HepG2 (cell line): Measurements from ENCODE around the gene MFF. TPM values are rescaled to one million over a fixed set of nuclear protein-coding genes. Genes with fewer than 3 reads are reported as not detected.

Source experiments
- ATAC-seq: fragments of 200-7000 bp; cut with Tn5 transposase; 3 replicates; pipeline ENCODE4 v1.9.1; 2020; ENCODE audit warnings: mild to moderate bottlenecking, moderate library complexity
- BruUV-seq: library from RNA; stranded (reverse); fragments of 400-500 nt; replicated peaks from 2 replicates; lab custom pipeline; 2021; lab: Mats Ljungman, UMichigan
- CTCF ChIA-PET: fragments of 300-600 bp; formaldehyde crosslinking; extraction: SDS; loops from one replicate; lab custom pipeline; 2021; ENCODE audit warnings: low total read pairs, inconsistent platforms, low intra/inter-chr PET ratio; lab: Yijun Ruan, JAX
- POLR2A ChIA-PET: fragments of 350-600 bp; sonication (Branson Sonifier 250); formaldehyde crosslinking; loops from one replicate; lab custom pipeline; 2020; ENCODE audit warnings: antibody characterized with exemption, inconsistent platforms; lab: Yijun Ruan, JAX
- DNase-seq: peaks from one replicate; pipeline ENCODE4 v3.0.0-alpha.2; 2015; ENCODE audit warnings: low spot score
- FAIRE-seq: peaks from 3 replicates; lab custom pipeline; 2011; peaks lifted over from hg19 to GRCh38; lab: Jason Lieb, UNC
- H2AFZ ChIP-seq: one replicate; pipeline ENCODE4 v1.6.1; 2011; ENCODE audit warnings: low read length, inconsistent platforms
- H3K27ac ChIP-seq: fragments of 300-600 bp; 3 replicates; pipeline ENCODE4 v1.8.0; 2011; ENCODE audit warnings: mixed run types, mild to moderate bottlenecking, mixed read lengths, low read length, inconsistent platforms; ENCODE audit not compliant: insufficient read depth; ENCODE audit errors: extremely low read length
- H3K27me3 ChIP-seq, 2 experiments: fragments of 200-600 bp in 1 of 2; 2 replicates in 1 of 2; 3 replicates in 1 of 2; pipeline versions ENCODE4 v1.6.0 to v1.8.0; 2011; ENCODE audit warnings: low read length in 2 of 2, mild to moderate bottlenecking in 2 of 2, moderate library complexity in 2 of 2, inconsistent platforms in 1 of 2; ENCODE audit not compliant: insufficient read depth in 2 of 2, control insufficient read depth in 1 of 2
- H3K36me3 ChIP-seq, 2 experiments: fragments of 200-600 bp in 1 of 2; replicated peaks in 1 of 2; 2 replicates in 1 of 2; 3 replicates in 1 of 2; pipeline versions ENCODE4 v1.5.1 to v1.8.0; 2011; ENCODE audit warnings: low read length in 2 of 2, inconsistent platforms in 1 of 2; ENCODE audit not compliant: insufficient read depth in 2 of 2, control insufficient read depth in 1 of 2
- H3K4me1 ChIP-seq: 2 replicates; pipeline ENCODE4 v1.5.1; 2012; ENCODE audit warnings: low read length, inconsistent platforms; ENCODE audit not compliant: insufficient read depth
- H3K4me2 ChIP-seq: 2 replicates; pipeline ENCODE4 v1.6.0; 2011; ENCODE audit warnings: low read depth, low read length, inconsistent platforms
- H3K4me3 ChIP-seq, 3 experiments: fragments of 200-600 bp in 1 of 3; sonication (generic), shearing (Covaris generic) in 1 of 3; replicated peaks in 1 of 3; 2 replicates each; pipeline ENCODE4 v1.5.1; 2011 to 2016; ENCODE audit warnings: low read length in 3 of 3, inconsistent platforms in 2 of 3, low read depth in 2 of 3, mild to moderate bottlenecking in 2 of 3, control low read depth in 1 of 3, mixed read lengths in 1 of 3; ENCODE audit not compliant: insufficient read depth in 1 of 3
- H3K79me2 ChIP-seq: one replicate; pipeline ENCODE4 v1.6.1; 2011; ENCODE audit warnings: low read length, inconsistent platforms; ENCODE audit not compliant: insufficient read depth
- H3K9ac ChIP-seq: 2 replicates; pipeline ENCODE4 v1.6.0; 2011; ENCODE audit warnings: mild to moderate bottlenecking, low read depth, low read length, inconsistent platforms; ENCODE audit not compliant: insufficient read depth
- H3K9me3 ChIP-seq: 2 replicates; pipeline ENCODE4 v1.5.1; 2012; ENCODE audit warnings: mild to moderate bottlenecking, low read length
- H4K20me1 ChIP-seq: 2 replicates; pipeline ENCODE4 v1.6.0; 2011; ENCODE audit warnings: inconsistent platforms, mild to moderate bottlenecking, low read length, moderate library complexity; ENCODE audit not compliant: insufficient read depth
- CEBPB ChIP-seq: IDR thresholded peaks from 2 replicates; pipeline ENCODE4 v1.6.1; 2011; ENCODE audit warnings: low read depth, low read length, improper control_type of control experiment, borderline replicate concordance
- ZMYM2 ChIP-seq: sonication (generic); formaldehyde crosslinking; IDR thresholded peaks from 2 replicates; pipeline ENCODE4 v1.8.0; 2022; ENCODE audit warnings: mild to moderate bottlenecking, missing genetic modification reagents
- ZNF317 ChIP-seq: sonication (generic); formaldehyde crosslinking; IDR thresholded peaks from 2 replicates; pipeline ENCODE4 v1.5.0; 2020; ENCODE audit warnings: mild to moderate bottlenecking, missing genetic modification reagents
- ZNF619 ChIP-seq: sonication (generic); formaldehyde crosslinking; IDR thresholded peaks from 2 replicates; pipeline ENCODE4 v1.4.0; 2020; ENCODE audit warnings: mild to moderate bottlenecking, missing genetic modification reagents
- ZNF777 ChIP-seq: sonication (generic); formaldehyde crosslinking; IDR thresholded peaks from 2 replicates; pipeline ENCODE4 v1.4.0; 2020; ENCODE audit warnings: missing genetic modification reagents
- ZNF850 ChIP-seq: sonication (generic); formaldehyde crosslinking; conservative IDR thresholded peaks from 2 replicates; pipeline ENCODE4 v1.9.0; 2021; ENCODE audit warnings: mild to moderate bottlenecking, missing genetic modification reagents
- WGBS: methylation state at CpG from one replicate; pipeline ENCODE4 v1.1.6; 2017; ENCODE audit warnings: low lambda C conversion rate; 5-methylcytosine and 5-hydroxymethylcytosine counted together
- in situ Hi-C: cut with HindIII; loops from 2 replicates; pipeline ENCODE4 v1.10.0; 2017; ENCODE audit warnings: low pct_unique_long_range_greater_than_20kb; ENCODE audit not compliant: extremely low pct_ligation_motif_present
- intact Hi-C: fragments of 100-400 bp; cut with micrococcal nuclease; formaldehyde crosslinking; loops from one replicate; pipeline ENCODE4 v1.10.0; 2022; ENCODE audit not compliant: unreplicated experiment
- polyA plus RNA-seq, 8 experiments: library from polyadenylated mRNA; depleted of rRNA in 3 of 8; stranded (reverse) in 7 of 8; unstranded in 1 of 8; fragments of >200 nt; fragmentation: Illumina TruSeq in 4 of 8; extraction: Trizol in 4 of 8; gene quantifications; 2 replicates each; pipeline versions ENCODE4 v1.2.1 to v1.2.3, GENCODE V29; 2011 to 2016; ENCODE audit warnings: low read depth in 4 of 8, missing spikeins in 1 of 8, mixed read lengths in 1 of 8; ENCODE audit not compliant: insufficient read depth in 1 of 8
- total RNA-seq, 5 experiments: library from RNA; depleted of rRNA; stranded (reverse); fragments of >200 nt; fragmentation: Illumina TruSeq; extraction: Trizol; gene quantifications; 2 replicates each; pipeline ENCODE4 v1.2.3, GENCODE V29; 2016; ENCODE audit warnings: low read depth in 1 of 5
- TF ChIP-seq, protein P1 (sequence below): IDR thresholded peaks from 2 replicates; pipeline ENCODE4 v1.6.1; 2012; ENCODE audit warnings: inconsistent platforms
- TF ChIP-seq, protein P2 (sequence below): sonication (generic); formaldehyde crosslinking; conservative IDR thresholded peaks from 2 replicates; pipeline ENCODE4 v1.4.0; 2020; ENCODE audit warnings: missing genetic modification reagents
- TF ChIP-seq, protein P3 (sequence below): sonication (generic); formaldehyde crosslinking; IDR thresholded peaks from 2 replicates; pipeline ENCODE4 v1.4.0; 2020; ENCODE audit warnings: missing genetic modification reagents

Gene MFF
- total and polyA plus RNA-seq, 2 of the 13 experiments (the other 11 are each of a cell fraction or from before 2014, with no cell fraction given) = 81.9 to 156 TPM

DNA sequence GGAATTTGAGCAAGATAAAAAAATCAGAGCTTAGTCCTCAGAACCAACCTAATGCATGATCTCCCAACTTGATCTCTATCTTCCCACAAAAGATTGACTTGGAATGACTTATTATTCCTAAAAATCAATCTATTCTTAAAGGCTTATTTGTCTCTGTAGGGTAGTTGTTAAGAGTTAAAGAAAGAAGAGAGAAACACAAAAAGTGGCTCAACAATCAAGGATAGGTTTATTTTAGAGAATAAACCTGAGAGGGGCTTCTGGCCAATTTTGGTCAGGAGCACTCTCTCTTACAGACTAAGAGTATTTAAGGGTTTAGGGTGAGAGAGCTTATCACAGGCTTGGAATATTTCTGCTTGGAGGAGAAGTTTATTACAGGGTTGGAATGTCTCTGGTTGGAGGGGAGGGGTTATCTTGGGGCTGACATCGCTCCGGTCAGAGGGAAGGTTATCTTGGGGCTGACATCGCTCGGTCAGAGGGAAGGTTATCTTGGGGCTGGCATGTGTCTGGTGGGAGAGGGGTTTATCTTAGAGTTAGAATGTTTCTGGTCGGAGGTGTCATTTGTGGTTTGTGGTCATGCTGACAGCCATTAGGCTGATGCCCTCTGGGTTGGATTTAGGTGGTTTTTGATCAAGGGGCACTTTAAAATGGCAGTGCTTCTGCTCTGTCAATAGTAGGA, 2.4 kb upstream of the MFF start:
- Histone ChIP-seq H2AFZ (no peak overlapping the region), H3K4me2 (no peak overlapping the region), H3K4me1 (peaks cover 35% of the 10 kb centered on the region), H3K4me3 (no peak overlapping the region), H4K20me1 (no peaks in the 10 kb centered on the region), H3K27me3 (no peaks in the 10 kb centered on the region), H3K9ac (no peak overlapping the region), H3K79me2 (peaks cover 30% of the 10 kb centered on the region), H3K36me3 (no peaks in the 10 kb centered on the region), H3K27ac (no peak overlapping the region), H3K9me3 (peaks cover 14% of the 10 kb centered on the region)
- peak; percentile 99 for TF ChIP-seq ZNF850 (CRISPR knock-in tag)
- no peak for TF ChIP-seq ZNF619 (CRISPR knock-in tag)
- TF ChIP-seq, protein P1, sequence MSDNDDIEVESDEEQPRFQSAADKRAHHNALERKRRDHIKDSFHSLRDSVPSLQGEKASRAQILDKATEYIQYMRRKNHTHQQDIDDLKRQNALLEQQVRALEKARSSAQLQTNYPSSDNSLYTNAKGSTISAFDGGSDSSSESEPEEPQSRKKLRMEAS = no peak
- TF ChIP-seq ZNF777 (CRISPR knock-in tag) = no peak
- TF ChIP-seq, protein P2, sequence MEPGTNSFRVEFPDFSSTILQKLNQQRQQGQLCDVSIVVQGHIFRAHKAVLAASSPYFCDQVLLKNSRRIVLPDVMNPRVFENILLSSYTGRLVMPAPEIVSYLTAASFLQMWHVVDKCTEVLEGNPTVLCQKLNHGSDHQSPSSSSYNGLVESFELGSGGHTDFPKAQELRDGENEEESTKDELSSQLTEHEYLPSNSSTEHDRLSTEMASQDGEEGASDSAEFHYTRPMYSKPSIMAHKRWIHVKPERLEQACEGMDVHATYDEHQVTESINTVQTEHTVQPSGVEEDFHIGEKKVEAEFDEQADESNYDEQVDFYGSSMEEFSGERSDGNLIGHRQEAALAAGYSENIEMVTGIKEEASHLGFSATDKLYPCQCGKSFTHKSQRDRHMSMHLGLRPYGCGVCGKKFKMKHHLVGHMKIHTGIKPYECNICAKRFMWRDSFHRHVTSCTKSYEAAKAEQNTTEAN (CRISPR knock-in tag) = no peak
- ChIA-PET POLR2A (no interaction called here), CTCF (no interaction called here)
- 95% methylated on average over 5 of the region's 5 CpGs for WGBS
- intact Hi-C loops (no loop called here), in situ Hi-C loops (no loop called here)
- ATAC-seq (no peak), FAIRE-seq (no peak), DNase-seq (no peak)
- BruUV-seq = no TSS peak

DNA sequence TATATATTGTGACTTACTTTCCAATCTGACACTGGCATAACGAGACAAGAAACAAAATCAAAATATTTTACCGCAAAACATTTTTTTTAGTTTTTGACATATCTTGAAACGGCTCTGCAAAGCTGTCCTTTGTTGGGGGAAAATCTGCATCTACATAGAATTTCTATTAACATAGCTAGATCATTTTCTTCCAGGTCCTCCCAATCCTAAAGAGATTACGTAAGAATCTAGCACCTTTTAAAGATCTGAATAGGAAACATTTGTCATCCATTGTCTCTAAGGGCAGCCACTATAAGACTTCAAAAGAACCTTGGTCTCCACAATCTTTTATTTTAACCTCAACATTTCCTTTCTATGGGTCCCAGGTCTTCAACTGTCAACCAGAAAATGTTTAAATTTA, 1.2 kb upstream of the MFF start:
- in situ Hi-C loops (no loop called here), intact Hi-C loops (loop anchor here (2.0 kb wide), 1 partner anchor 85 kb away; no protein-coding TSS in a partner anchor)
- no peaks in the 10 kb centered on the region for H3K27me3 ChIP-seq
- peaks cover 41% of the 10 kb centered on the region for H3K79me2 ChIP-seq
- peaks cover 41% of the 10 kb centered on the region for H3K4me1 ChIP-seq
- no peak overlapping the region for H3K27ac ChIP-seq
- peak overlapping the region; percentile 94 for H3K4me2 ChIP-seq
- H4K20me1 ChIP-seq = no peaks in the 10 kb centered on the region
- no peak for ATAC-seq
- no peak overlapping the region for H3K4me3 ChIP-seq
- no peak for DNase-seq
- ChIA-PET POLR2A (no interaction called here), CTCF (no interaction called here)
- H3K36me3 ChIP-seq = 0 out of 5 replicates have a peak, but pooled peaks cover 0 to 4% of the 10 kb centered on the region in 2 experiments
- H3K9ac ChIP-seq = no peak overlapping the region
- H3K9me3 ChIP-seq = peaks cover 14% of the 10 kb centered on the region
- FAIRE-seq = no peak
- no TSS peak for BruUV-seq
- TF ChIP-seq ZNF317 (no peak), ZMYM2 (CRISPR knock-in tag) (0 out of 2 replicates have a peak, but pooled peaks have one; percentile 2), CEBPB (peak; percentile 59)
- TF ChIP-seq, protein P3, sequence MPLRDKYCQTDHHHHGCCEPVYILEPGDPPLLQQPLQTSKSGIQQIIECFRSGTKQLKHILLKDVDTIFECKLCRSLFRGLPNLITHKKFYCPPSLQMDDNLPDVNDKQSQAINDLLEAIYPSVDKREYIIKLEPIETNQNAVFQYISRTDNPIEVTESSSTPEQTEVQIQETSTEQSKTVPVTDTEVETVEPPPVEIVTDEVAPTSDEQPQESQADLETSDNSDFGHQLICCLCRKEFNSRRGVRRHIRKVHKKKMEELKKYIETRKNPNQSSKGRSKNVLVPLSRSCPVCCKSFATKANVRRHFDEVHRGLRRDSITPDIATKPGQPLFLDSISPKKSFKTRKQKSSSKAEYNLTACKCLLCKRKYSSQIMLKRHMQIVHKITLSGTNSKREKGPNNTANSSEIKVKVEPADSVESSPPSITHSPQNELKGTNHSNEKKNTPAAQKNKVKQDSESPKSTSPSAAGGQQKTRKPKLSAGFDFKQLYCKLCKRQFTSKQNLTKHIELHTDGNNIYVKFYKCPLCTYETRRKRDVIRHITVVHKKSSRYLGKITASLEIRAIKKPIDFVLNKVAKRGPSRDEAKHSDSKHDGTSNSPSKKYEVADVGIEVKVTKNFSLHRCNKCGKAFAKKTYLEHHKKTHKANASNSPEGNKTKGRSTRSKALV = no peak
- no peak overlapping the region for H2AFZ ChIP-seq
- WGBS = over 99% methylated on average over 4 of the region's 4 CpGs
